ENCODE measurements around the gene TMEM72. TPM values are rescaled to one million over a fixed set of nuclear protein-coding genes. Genes with fewer than 3 reads are reported as not detected.
A peak's percentile ranks its signal among the peaks of the same experiment; 100 is the strongest.

Gene TMEM72
- total RNA-seq, 1 experiment from 2014 or later = not detected

GRCh38 chr10:44967616-44968015 lies 56.5 kb downstream of the TMEM72 start:
- Histone ChIP-seq H3K79me1 (ENCODE audit: insufficient read depth, low read depth, low read length, poor library complexity, severe bottlenecking) (no peaks in the 10 kb centered on the region), H3K4me2 (ENCODE audit: insufficient read depth, insufficient read length, low read length) (no peak overlapping the region)

More at GRCh38 chr10:44967616-44968015, 56.5 kb downstream of the TMEM72 start:
- Histone ChIP-seq H2AFZ (ENCODE audit: low read length) (no peak overlapping the region), H4K5ac (ENCODE audit: insufficient read length, low read depth, low read length) (no peak overlapping the region), H3K79me2 (ENCODE audit: insufficient read depth, low read length) (no peaks in the 10 kb centered on the region), H2AK5ac (ENCODE audit: insufficient read length, low read length) (no peak overlapping the region), H4K8ac (replicated peaks; ENCODE audit: insufficient read length, low read depth, low read length) (no peak overlapping the region), H2BK12ac (ENCODE audit: insufficient read length, low read depth, low read length) (no peak overlapping the region), H3K56ac (ENCODE audit: insufficient read length, low read depth, low read length) (no peak overlapping the region), H4K91ac (ENCODE audit: insufficient read length, low read depth, low read length) (no peak overlapping the region), H2BK15ac (ENCODE audit: low read depth, low read length) (no peak overlapping the region), H3K14ac (ENCODE audit: insufficient read depth, low read length) (no peak overlapping the region), H3K4me1 (ENCODE audit: insufficient read depth, low read length) (peaks cover 17% of the 10 kb centered on the region), H3K9me3 (ENCODE audit: control insufficient read depth, low read depth, low read length) (no peaks in the 10 kb centered on the region), H2BK120ac (ENCODE audit: low read depth, low read length, poor library complexity, severe bottlenecking) (no peak overlapping the region), H3K27me3 (ENCODE audit: insufficient read depth, low read length) (no peaks in the 10 kb centered on the region), H4K20me1 (ENCODE audit: control insufficient read depth, insufficient read depth, insufficient read length) (no peaks in the 10 kb centered on the region), H3K23ac (ENCODE audit: insufficient read length, low read depth, low read length) (no peak overlapping the region), H2BK5ac (ENCODE audit: insufficient read length, low read length) (no peak overlapping the region), H3K23me2 (ENCODE audit: insufficient read length, low read depth, low read length, poor library complexity, severe bottlenecking) (no peaks in the 10 kb centered on the region), H2BK20ac (ENCODE audit: low read depth, low read length, poor library complexity, severe bottlenecking) (no peak overlapping the region), H3K4ac (ENCODE audit: low read depth, low read length) (no peak overlapping the region), H3T11ph (ENCODE audit: low read length) (no peak overlapping the region), H3K18ac (ENCODE audit: insufficient read length, low read depth, low read length) (no peak overlapping the region), H3K27ac (ENCODE audit: insufficient read length, low read depth, low read length) (no peak overlapping the region), H3K9ac (ENCODE audit: extremely low read depth, insufficient read length, low read length) (no peak overlapping the region)
- no peak overlapping the region; a peak in 1 of 7 replicates for H3K27ac Mint-ChIP-seq
- no peak for TF ChIP-seq CTCF (conservative IDR thresholded peaks at IDR 0.05)
- DNase-seq = peak; percentile 7
- H3K27me3 Mint-ChIP-seq (ENCODE audit: low read depth) = no peaks in the 10 kb centered on the region
- peaks cover 48 to 49% of the 10 kb centered on the region in 2 experiments for H3K4me1 Mint-ChIP-seq
- peaks cover 7 to 27% (median 13%) of the 10 kb centered on the region in 3 experiments; a peak in 6 of 7 replicates for H3K36me3 Mint-ChIP-seq (ENCODE audit: insufficient read depth in 1 of 3, low read depth in 3 of 3)
- WGBS (ENCODE audit: extremely low coverage, insufficient read length, low lambda C conversion rate) = no CpG with 5 or more reads among the region's 4 CpGs
- no peak overlapping the region for H3K4me3 Mint-ChIP-seq
- no peaks in the 10 kb centered on the region; a peak in 2 of 5 replicates for H3K9me3 Mint-ChIP-seq

Data from H9 (cell line).